Prostate gland (tissue), 2 donors: ENCODE measurements around the gene DDX51.

ENCODE experiments used
- POLR2A ChIP-seq: fragments of 450-650 bp; IDR thresholded peaks from one replicate; pipeline ENCODE4 v1.6.1; 2016; ENCODE audit warnings: antibody characterized with exemption, mild to moderate bottlenecking
- POLR2AphosphoS5 ChIP-seq: sonication (generic); formaldehyde crosslinking; IDR thresholded peaks from one replicate; pipeline ENCODE4 v1.6.1; 2017; ENCODE audit warnings: antibody characterized with exemption
- TF ChIP-seq, protein P1 (sequence below), 4 experiments: fragments of 200-600 bp in 2 of 4; fragments of 450-650 bp in 2 of 4; sonication (generic) in 2 of 4; IDR thresholded peaks; 1 replicate in 3 of 4; 2 replicates in 1 of 4; pipeline ENCODE4 v1.5.1; 2016 to 2019; ENCODE audit warnings: antibody characterized with exemption in 4 of 4, mild to moderate bottlenecking in 2 of 4, moderate library complexity in 2 of 4

DNA sequence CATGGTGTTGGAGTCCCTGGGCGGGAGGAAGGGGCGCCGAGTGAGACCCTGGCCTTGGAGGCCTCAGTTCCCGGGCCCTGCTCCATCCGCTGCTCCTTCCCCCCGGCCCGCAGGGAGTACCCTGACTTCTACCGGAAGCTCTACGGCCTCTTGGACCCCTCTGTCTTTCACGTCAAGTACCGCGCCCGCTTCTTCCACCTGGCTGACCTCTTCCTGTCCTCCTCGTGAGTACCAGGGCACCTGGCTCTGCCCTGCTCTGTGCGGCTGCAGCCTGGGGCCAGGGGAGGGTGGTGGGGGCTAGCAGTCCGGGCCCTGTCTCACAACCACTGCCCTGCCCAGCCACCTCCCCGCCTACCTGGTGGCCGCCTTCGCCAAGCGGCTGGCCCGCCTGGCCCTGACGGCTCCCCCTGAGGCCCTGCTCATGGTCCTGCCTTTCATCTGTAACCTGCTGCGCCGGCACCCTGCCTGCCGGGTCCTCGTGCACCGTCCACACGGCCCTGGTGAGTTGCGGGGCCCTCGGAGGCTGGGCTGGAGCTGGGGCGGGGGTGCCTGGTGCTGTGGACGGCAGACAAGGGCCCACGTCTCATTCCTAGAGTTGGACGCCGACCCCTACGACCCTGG lies 7.1 kb upstream of the DDX51 start:
- no peak for TF ChIP-seq POLR2A
- TF ChIP-seq, protein P1, sequence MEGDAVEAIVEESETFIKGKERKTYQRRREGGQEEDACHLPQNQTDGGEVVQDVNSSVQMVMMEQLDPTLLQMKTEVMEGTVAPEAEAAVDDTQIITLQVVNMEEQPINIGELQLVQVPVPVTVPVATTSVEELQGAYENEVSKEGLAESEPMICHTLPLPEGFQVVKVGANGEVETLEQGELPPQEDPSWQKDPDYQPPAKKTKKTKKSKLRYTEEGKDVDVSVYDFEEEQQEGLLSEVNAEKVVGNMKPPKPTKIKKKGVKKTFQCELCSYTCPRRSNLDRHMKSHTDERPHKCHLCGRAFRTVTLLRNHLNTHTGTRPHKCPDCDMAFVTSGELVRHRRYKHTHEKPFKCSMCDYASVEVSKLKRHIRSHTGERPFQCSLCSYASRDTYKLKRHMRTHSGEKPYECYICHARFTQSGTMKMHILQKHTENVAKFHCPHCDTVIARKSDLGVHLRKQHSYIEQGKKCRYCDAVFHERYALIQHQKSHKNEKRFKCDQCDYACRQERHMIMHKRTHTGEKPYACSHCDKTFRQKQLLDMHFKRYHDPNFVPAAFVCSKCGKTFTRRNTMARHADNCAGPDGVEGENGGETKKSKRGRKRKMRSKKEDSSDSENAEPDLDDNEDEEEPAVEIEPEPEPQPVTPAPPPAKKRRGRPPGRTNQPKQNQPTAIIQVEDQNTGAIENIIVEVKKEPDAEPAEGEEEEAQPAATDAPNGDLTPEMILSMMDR (IDR thresholded peaks at IDR 0.05), result no peak
- no peak for TF ChIP-seq POLR2AphosphoS5
